Hepatocyte (in vitro differentiated cells): Measurements from ENCODE around the gene ASCL1. TPM values are rescaled to one million over a fixed set of nuclear protein-coding genes. Genes with fewer than 3 reads are reported as not detected.

Experiments used
- DNase-seq: peaks from one replicate; pipeline ENCODE4 v3.0.0-alpha.2; 2016; ENCODE audit warnings: low spot score
- H2AFZ ChIP-seq: fragments of 200-600 bp; sonication (generic); 2 replicates; pipeline ENCODE4 v1.6.0; 2016; ENCODE audit warnings: antibody characterized with exemption, mild to moderate bottlenecking
- H3K27ac ChIP-seq: fragments of 200-600 bp; sonication (generic); 2 replicates; pipeline ENCODE4 v1.5.1; 2016; ENCODE audit warnings: mild to moderate bottlenecking
- H3K27me3 ChIP-seq: fragments of 200-600 bp; sonication (generic); 2 replicates; pipeline ENCODE4 v1.6.1; 2016
- H3K36me3 ChIP-seq: fragments of 200-600 bp; sonication (generic); replicated peaks from 2 replicates; pipeline ENCODE4 v1.5.1; 2016; ENCODE audit warnings: low read depth; ENCODE audit not compliant: insufficient read depth
- H3K4me1 ChIP-seq: fragments of 200-600 bp; sonication (generic); 2 replicates; pipeline ENCODE4 v1.5.1; 2016; ENCODE audit warnings: mild to moderate bottlenecking, moderate library complexity; ENCODE audit not compliant: insufficient read depth
- H3K4me2 ChIP-seq: fragments of 200-600 bp; sonication (generic); 2 replicates; pipeline ENCODE4 v1.6.0; 2016
- H3K4me3 ChIP-seq: fragments of 200-600 bp; sonication (generic); 2 replicates; pipeline ENCODE4 v1.5.1; 2016; ENCODE audit warnings: mild to moderate bottlenecking
- H3K79me2 ChIP-seq: fragments of 200-600 bp; sonication (generic); 2 replicates; pipeline ENCODE4 v1.6.0; 2017; ENCODE audit warnings: mild to moderate bottlenecking
- H3K9me2 ChIP-seq: fragments of 200-600 bp; sonication (generic); replicated peaks from 2 replicates; pipeline ENCODE4 v1.6.0; 2017; ENCODE audit warnings: mild to moderate bottlenecking; ENCODE audit not compliant: insufficient read depth
- H3K9me3 ChIP-seq: fragments of 200-600 bp; sonication (generic); 2 replicates; pipeline ENCODE4 v1.5.1; 2016; ENCODE audit warnings: low read depth, mild to moderate bottlenecking
- H4K20me1 ChIP-seq: fragments of 200-600 bp; sonication (generic); 2 replicates; pipeline ENCODE4 v1.6.0; 2016; ENCODE audit warnings: mild to moderate bottlenecking; ENCODE audit not compliant: insufficient read depth, poor library complexity, severe bottlenecking
- EZH2 ChIP-seq: fragments of 200-600 bp; sonication (generic); IDR thresholded peaks from 2 replicates; pipeline ENCODE4 v1.6.1; 2016; ENCODE audit warnings: antibody characterized with exemption, mild to moderate bottlenecking, borderline replicate concordance
- EZH2phosphoT487 ChIP-seq: fragments of 200-600 bp; sonication (generic); IDR thresholded peaks from one replicate; pipeline ENCODE4 v1.6.1; 2018; ENCODE audit warnings: antibody characterized with exemption, mild to moderate bottlenecking, low read depth, moderate library complexity; ENCODE audit not compliant: unreplicated experiment, severe bottlenecking
- WGBS: methylation state at CpG from one replicate; pipeline ENCODE4 v1.1.6; 2016; ENCODE audit warnings: low lambda C conversion rate; ENCODE audit errors: missing lambda C conversion rate; 5-methylcytosine and 5-hydroxymethylcytosine counted together
- polyA plus RNA-seq: library from polyadenylated mRNA; unstranded; fragments of >200 nt; fragmentation: Nextera tagmentation; extraction: Ambion mirVana; gene quantifications from 2 replicates; pipeline ENCODE4 v1.2.1, GENCODE V29; 2016
- total RNA-seq: library from RNA; depleted of rRNA; stranded (reverse); fragments of >200 nt; gene quantifications from 2 replicates; pipeline ENCODE4 v1.2.3, GENCODE V29; 2014
- TF ChIP-seq, protein P1 (sequence below): fragments of 200-600 bp; sonication (generic); IDR thresholded peaks from 2 replicates; pipeline ENCODE4 v1.5.1; 2016; ENCODE audit warnings: antibody characterized with exemption, mild to moderate bottlenecking; ENCODE audit not compliant: poor library complexity

The ASCL1 gene
- total and polyA plus RNA-seq, 2 experiments from 2014 or later = 1.7 TPM; not detected in 1

DNA sequence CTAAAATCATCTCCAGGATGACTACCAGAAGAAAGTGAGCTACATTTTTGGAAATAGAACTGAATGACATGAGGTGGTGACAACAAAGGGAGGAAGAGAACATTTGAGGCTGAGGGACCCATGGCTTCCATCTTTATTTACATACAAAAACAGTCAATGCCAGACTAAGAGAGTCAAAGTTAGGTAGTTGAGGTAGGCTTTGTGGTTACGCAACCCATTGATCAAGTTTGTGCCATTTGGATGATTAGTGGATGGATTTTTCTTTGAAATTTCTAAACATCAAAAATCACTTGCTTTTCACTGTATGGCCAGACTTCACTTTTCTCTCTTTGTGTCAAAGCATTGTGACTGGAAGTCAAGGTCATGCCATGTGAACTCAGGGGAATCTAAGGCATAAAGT lies 22.9 kb downstream of the ASCL1 start:
- Histone ChIP-seq H3K27me3 (peaks cover 13% of the 10 kb centered on the region), H3K4me1 (no peaks in the 10 kb centered on the region), H3K4me2 (no peak overlapping the region), H3K9me3 (no peaks in the 10 kb centered on the region), H3K4me3 (no peak overlapping the region), H2AFZ (no peak overlapping the region), H4K20me1 (no peaks in the 10 kb centered on the region), H3K27ac (no peak overlapping the region), H3K9me2 (no peaks in the 10 kb centered on the region), H3K79me2 (no peaks in the 10 kb centered on the region), H3K36me3 (no peaks in the 10 kb centered on the region)
- DNase-seq = no peak
- TF ChIP-seq, protein P1, sequence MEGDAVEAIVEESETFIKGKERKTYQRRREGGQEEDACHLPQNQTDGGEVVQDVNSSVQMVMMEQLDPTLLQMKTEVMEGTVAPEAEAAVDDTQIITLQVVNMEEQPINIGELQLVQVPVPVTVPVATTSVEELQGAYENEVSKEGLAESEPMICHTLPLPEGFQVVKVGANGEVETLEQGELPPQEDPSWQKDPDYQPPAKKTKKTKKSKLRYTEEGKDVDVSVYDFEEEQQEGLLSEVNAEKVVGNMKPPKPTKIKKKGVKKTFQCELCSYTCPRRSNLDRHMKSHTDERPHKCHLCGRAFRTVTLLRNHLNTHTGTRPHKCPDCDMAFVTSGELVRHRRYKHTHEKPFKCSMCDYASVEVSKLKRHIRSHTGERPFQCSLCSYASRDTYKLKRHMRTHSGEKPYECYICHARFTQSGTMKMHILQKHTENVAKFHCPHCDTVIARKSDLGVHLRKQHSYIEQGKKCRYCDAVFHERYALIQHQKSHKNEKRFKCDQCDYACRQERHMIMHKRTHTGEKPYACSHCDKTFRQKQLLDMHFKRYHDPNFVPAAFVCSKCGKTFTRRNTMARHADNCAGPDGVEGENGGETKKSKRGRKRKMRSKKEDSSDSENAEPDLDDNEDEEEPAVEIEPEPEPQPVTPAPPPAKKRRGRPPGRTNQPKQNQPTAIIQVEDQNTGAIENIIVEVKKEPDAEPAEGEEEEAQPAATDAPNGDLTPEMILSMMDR = no peak
- TF ChIP-seq EZH2phosphoT487 (no peak), EZH2 (no peak)
- WGBS = 96% methylated on average over 1 of the region's 1 CpG

- H4K20me1 ChIP-seq = no peaks in the 10 kb centered on the region
- WGBS = 61% methylated on average over 2 of the region's 2 CpGs
- peaks cover 18% of the 10 kb centered on the region for H3K27me3 ChIP-seq
- peak; percentile 9 for DNase-seq
- no peak overlapping the region for H2AFZ ChIP-seq
- H3K27ac ChIP-seq = no peak overlapping the region
- H3K4me3 ChIP-seq = no peak overlapping the region
- TF ChIP-seq, protein P1 = peak; percentile 16
- TF ChIP-seq EZH2phosphoT487 (no peak), EZH2 (no peak)
- no peaks in the 10 kb centered on the region for H3K79me2 ChIP-seq
- H3K9me2 ChIP-seq = no peaks in the 10 kb centered on the region
- H3K36me3 ChIP-seq = no peaks in the 10 kb centered on the region
- no peaks in the 10 kb centered on the region for H3K9me3 ChIP-seq
- no peaks in the 10 kb centered on the region for H3K4me1 ChIP-seq
- H3K4me2 ChIP-seq = no peak overlapping the region
Measured at GRCh38 chr12:102990419-102990818, 32.9 kb downstream of the ASCL1 start.

DNA sequence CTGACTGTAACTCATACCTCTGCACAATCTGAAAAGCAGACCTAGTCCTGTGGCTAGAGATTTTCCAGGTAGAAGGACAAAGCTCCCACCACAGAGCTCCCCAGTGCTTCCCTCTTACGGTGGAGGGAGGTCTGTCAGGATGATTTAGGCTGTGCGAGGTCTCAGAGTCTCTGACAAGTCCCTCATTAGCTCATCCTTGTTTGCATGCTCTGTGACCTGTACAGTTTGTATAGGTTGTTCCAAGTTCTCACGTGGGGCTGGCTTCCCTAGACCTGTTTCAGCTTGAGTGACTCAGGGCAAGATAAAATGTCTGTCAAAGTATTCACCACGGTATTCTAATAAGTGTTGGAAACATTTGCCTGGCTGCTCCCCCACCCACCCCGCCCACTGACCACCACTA lies 34.8 kb downstream of the ASCL1 start:
- TF ChIP-seq, protein P1 = no peak
- TF ChIP-seq EZH2phosphoT487 = no peak
- TF ChIP-seq EZH2 = no peak
- no peaks in the 10 kb centered on the region for H3K9me2 ChIP-seq
- H4K20me1 ChIP-seq = no peaks in the 10 kb centered on the region
- no peak overlapping the region for H3K4me2 ChIP-seq
- no peaks in the 10 kb centered on the region for H3K9me3 ChIP-seq
- H2AFZ ChIP-seq = no peak overlapping the region
- H3K36me3 ChIP-seq = no peaks in the 10 kb centered on the region
- no peaks in the 10 kb centered on the region for H3K4me1 ChIP-seq
- 59% methylated on average over 5 of the region's 5 CpGs for WGBS
- no peak overlapping the region for H3K27ac ChIP-seq
- no peaks in the 10 kb centered on the region for H3K79me2 ChIP-seq
- peak; percentile 16 for DNase-seq
- H3K4me3 ChIP-seq = no peak overlapping the region
- H3K27me3 ChIP-seq = peaks cover 17% of the 10 kb centered on the region

DNA sequence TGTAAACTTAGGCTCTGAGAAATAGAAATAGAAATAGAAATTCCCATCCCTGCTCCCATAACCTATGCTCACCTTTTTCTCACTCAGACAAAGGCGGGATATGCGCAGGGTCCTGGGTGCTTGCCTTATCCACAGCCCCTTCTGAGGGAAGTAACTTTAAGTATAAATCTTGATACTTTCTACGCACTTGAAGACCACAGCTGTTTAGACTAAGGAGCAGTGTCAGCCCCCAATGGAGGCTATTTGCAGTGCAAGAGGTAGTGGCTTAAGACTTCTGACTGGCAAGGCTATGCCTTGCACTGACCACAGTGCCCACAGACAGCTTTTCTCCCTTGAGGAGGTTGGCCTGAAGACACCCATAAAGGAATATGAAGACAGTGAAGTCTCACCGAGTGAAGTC lies 35.2 kb downstream of the ASCL1 start:
- Histone ChIP-seq H3K9me3 (no peaks in the 10 kb centered on the region), H3K4me1 (no peaks in the 10 kb centered on the region), H3K4me3 (no peak overlapping the region), H3K27ac (no peak overlapping the region), H2AFZ (no peak overlapping the region), H3K79me2 (no peaks in the 10 kb centered on the region), H3K4me2 (no peak overlapping the region), H4K20me1 (no peaks in the 10 kb centered on the region), H3K36me3 (no peaks in the 10 kb centered on the region), H3K9me2 (no peaks in the 10 kb centered on the region), H3K27me3 (peaks cover 17% of the 10 kb centered on the region)
- 87% methylated on average over 4 of the region's 4 CpGs for WGBS
- TF ChIP-seq, protein P1 = no peak
- TF ChIP-seq EZH2phosphoT487 (no peak), EZH2 (no peak)
- DNase-seq = no peak
